ENCODE data around the gene DIP2A. TPM values are rescaled to one million over a fixed set of nuclear protein-coding genes. Genes with fewer than 3 reads are reported as not detected.

DIP2A gene
- total RNA-seq = 11.9 TPM
- 53.1 TPM for polyA plus RNA-seq
- long read RNA-seq, donor 1 = 0 reads
- long read RNA-seq, donor 2, partial matches to known transcripts = 39 of 40 reads
- long read RNA-seq, donor 2, other reads (novel, unspliced or antisense) = 0 of 40 reads
- long read RNA-seq, donor 3, full-length matches to known transcripts = 2 of 2 reads
- long read RNA-seq, donor 3, partial matches to known transcripts = 0 of 2 reads
- long read RNA-seq, donor 3, other reads (novel, unspliced or antisense) = 0 of 2 reads
- long read RNA-seq, donor 4, full-length matches to known transcripts = 3 of 3 reads
- long read RNA-seq, donor 4, partial matches to known transcripts = 0 of 3 reads
- long read RNA-seq, donor 4, other reads (novel, unspliced or antisense) = 0 of 3 reads
- long read RNA-seq, donor 5, partial matches to known transcripts = 0 of 3 reads
- long read RNA-seq, donor 5, other reads (novel, unspliced or antisense) = 0 of 3 reads
- long read RNA-seq, donor 6, partial matches to known transcripts = 0 of 2 reads
- long read RNA-seq, donor 6, other reads (novel, unspliced or antisense) = 0 of 2 reads
- long read RNA-seq, donor 7, partial matches to known transcripts = 0 of 1 reads
- long read RNA-seq, donor 7, other reads (novel, unspliced or antisense) = 0 of 1 reads
- long read RNA-seq, donor 8 = 0 reads
- long read RNA-seq, donor 9, full-length matches to known transcripts = 1 of 1 reads
- long read RNA-seq, donor 9, partial matches to known transcripts = 0 of 1 reads
- long read RNA-seq, donor 9, other reads (novel, unspliced or antisense) = 0 of 1 reads
- long read RNA-seq, donor 10, partial matches to known transcripts = 21 of 21 reads
- long read RNA-seq, donor 10, other reads (novel, unspliced or antisense) = 0 of 21 reads

GRCh38 chr21:46458315-46459023, at the start of gene DIP2A:
DIP2A (plus strand) TSS chr21:46458891; CDS start chr21:46459132, 241 bp downstream.
- Histone ChIP-seq H3K36me3 (ENCODE audit: control insufficient read depth in 2 of 2, insufficient read depth in 2 of 2, low read length in 1 of 2) (peaks cover 0 to 12% of the 10 kb centered on the region in 2 donors), H3K27ac (ENCODE audit: low read depth in 1 of 2, low read length in 1 of 2) (peak within 1 kb of the TSS; percentile 85), H3K4me1 (ENCODE audit: control insufficient read depth in 2 of 2, insufficient read depth in 2 of 2, low read length in 2 of 2) (peaks cover 13 to 28% of the 10 kb centered on the region in 2 donors), H3K9me3 (ENCODE audit: control insufficient read depth in 2 of 2, insufficient read depth in 1 of 2, low read length in 1 of 2) (no peaks in the 10 kb centered on the region), H3K4me3 (ENCODE audit: low read length in 2 of 2) (peak within 1 kb of the TSS; percentile 90 to 94), H3K27me3 (ENCODE audit: control insufficient read depth in 2 of 2, insufficient read depth in 1 of 2, low read length in 1 of 2) (no peaks in the 10 kb centered on the region)
- DNase-seq (ENCODE audit: low read depth in 6 of 9, low spot score in 9 of 9) = peak; percentile 85 to 98 (median 93)
- WGBS = under 1% methylated on average over 91 of the region's 91 CpGs

DNA sequence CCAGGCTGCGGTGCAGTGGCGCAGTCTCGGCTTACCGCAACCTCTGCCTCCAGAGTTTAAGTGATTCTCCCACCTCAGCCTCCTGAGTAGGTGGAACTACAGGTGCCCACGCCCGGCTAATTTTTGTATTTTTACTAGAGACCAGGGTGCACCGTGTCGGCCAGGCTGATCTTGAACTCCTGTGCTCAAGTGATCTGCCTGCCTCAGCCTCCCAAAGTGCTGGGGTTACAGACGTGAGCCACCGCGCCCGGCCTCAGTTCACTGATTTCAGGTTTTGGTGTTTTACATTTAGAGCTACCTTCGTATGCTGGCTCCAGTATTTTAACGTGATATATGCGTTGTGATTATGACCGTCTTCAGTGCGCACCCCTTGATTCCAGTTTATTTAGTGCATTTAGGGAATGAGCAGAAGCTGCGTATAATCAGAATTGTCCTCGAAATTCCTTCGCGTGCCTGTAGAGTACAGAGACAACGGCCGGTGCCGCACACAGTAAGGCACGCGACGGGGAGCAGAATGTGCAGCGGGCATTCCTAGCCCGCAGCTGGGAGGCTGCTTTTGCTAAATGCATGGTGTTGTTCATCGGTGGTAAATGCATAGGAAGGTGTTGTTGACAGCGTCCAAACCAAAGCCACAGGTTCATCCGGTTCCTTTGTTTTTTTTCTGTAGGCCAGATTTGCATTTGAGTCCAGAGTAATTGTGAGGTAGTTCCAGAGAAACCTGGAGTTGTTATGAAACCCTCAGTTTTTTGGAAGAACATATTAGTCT, 48.9 kb upstream of the DIP2A start:
- Histone ChIP-seq H3K4me3 (ENCODE audit: low read length in 2 of 2) (no peak overlapping the region), H3K36me3 (ENCODE audit: control insufficient read depth in 2 of 2, insufficient read depth in 2 of 2, low read length in 1 of 2) (peaks cover 24 to 39% of the 10 kb centered on the region in 2 donors), H3K9me3 (ENCODE audit: control insufficient read depth in 2 of 2, insufficient read depth in 1 of 2, low read length in 1 of 2) (no peaks in the 10 kb centered on the region), H3K4me1 (ENCODE audit: control insufficient read depth in 2 of 2, insufficient read depth in 2 of 2, low read length in 2 of 2) (no peaks in the 10 kb centered on the region), H3K27me3 (ENCODE audit: control insufficient read depth in 2 of 2, insufficient read depth in 1 of 2, low read length in 1 of 2) (no peaks in the 10 kb centered on the region), H3K27ac (ENCODE audit: low read depth in 1 of 2, low read length in 1 of 2) (no peak overlapping the region)
- WGBS = 94% methylated on average over 32 of the region's 32 CpGs
- no peak for DNase-seq (ENCODE audit: low read depth in 6 of 9, low spot score in 9 of 9)

DNA sequence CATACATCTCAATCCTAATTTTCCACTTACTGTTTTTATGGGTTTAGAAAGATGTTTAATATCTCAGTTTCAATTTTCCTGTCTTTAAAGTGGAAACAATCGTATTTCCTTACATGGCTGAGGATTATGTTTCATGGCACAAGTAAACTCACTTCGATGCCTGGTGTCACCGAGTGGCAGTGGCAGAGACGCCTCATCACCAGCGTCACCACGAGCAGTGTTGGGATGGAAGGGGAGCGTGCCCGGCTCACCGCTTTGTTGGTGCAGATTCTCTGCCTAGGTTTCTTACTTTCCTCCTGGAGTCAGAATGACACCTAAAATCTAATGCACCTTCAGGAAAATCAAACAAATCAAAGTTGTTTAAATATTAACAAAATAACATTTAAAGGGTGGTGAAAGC, 48.2 kb upstream of the DIP2A start:
- Histone ChIP-seq H3K4me1 (ENCODE audit: control insufficient read depth in 2 of 2, insufficient read depth in 2 of 2, low read length in 2 of 2) (no peaks in the 10 kb centered on the region), H3K27me3 (ENCODE audit: control insufficient read depth in 2 of 2, insufficient read depth in 1 of 2, low read length in 1 of 2) (no peaks in the 10 kb centered on the region), H3K36me3 (ENCODE audit: control insufficient read depth in 2 of 2, insufficient read depth in 2 of 2, low read length in 1 of 2) (peaks cover 24 to 41% of the 10 kb centered on the region in 2 donors), H3K4me3 (ENCODE audit: low read length in 2 of 2) (no peak overlapping the region), H3K27ac (ENCODE audit: low read depth in 1 of 2, low read length in 1 of 2) (no peak overlapping the region), H3K9me3 (ENCODE audit: control insufficient read depth in 2 of 2, insufficient read depth in 1 of 2, low read length in 1 of 2) (no peaks in the 10 kb centered on the region)
- DNase-seq (ENCODE audit: low read depth in 6 of 9, low spot score in 9 of 9) = no peak
- 99% methylated on average over 9 of the region's 9 CpGs for WGBS

- H3K36me3 ChIP-seq (ENCODE audit: control insufficient read depth in 2 of 2, insufficient read depth in 2 of 2, low read length in 1 of 2) = peaks cover 31 to 45% of the 10 kb centered on the region in 2 donors
- WGBS = 98% methylated on average over 17 of the region's 17 CpGs
Measured at GRCh38 chr21:46411236-46411635, 47.5 kb upstream of the DIP2A start.

DNA sequence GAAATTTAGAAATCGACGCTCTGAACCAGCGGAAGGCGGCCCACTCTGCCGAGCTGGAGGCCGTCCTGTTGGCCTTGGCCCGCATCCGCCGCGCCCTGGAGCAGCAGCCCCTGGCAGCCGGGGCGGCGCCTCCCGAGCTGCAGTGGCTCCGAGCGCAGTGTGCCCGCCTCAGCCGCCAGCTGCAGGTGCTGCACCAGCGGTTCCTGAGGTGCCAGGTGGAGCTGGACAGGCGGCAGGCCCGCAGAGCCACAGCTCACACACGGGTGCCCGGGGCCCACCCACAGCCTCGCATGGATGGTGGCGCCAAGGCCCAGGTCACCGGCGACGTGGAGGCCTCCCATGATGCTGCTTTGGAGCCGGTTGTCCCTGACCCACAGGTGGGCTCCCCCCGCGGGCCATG, 47.0 kb upstream of the DIP2A start:
- no peaks in the 10 kb centered on the region for H3K4me1 ChIP-seq (ENCODE audit: control insufficient read depth in 2 of 2, insufficient read depth in 2 of 2, low read length in 2 of 2)
- H3K27me3 ChIP-seq (ENCODE audit: control insufficient read depth in 2 of 2, insufficient read depth in 1 of 2, low read length in 1 of 2) = no peaks in the 10 kb centered on the region
- H3K27ac ChIP-seq (ENCODE audit: low read depth in 1 of 2, low read length in 1 of 2) = no peak overlapping the region
- H3K4me3 ChIP-seq (ENCODE audit: low read length in 2 of 2) = no peak overlapping the region
- no peaks in the 10 kb centered on the region for H3K9me3 ChIP-seq (ENCODE audit: control insufficient read depth in 2 of 2, insufficient read depth in 1 of 2, low read length in 1 of 2)
- H3K36me3 ChIP-seq (ENCODE audit: control insufficient read depth in 2 of 2, insufficient read depth in 2 of 2, low read length in 1 of 2) = peaks cover 34 to 49% of the 10 kb centered on the region in 2 donors
- no peak for DNase-seq (ENCODE audit: low read depth in 6 of 9, low spot score in 9 of 9)
- WGBS = 94% methylated on average over 31 of the region's 31 CpGs

More at GRCh38 chr21:46411236-46411635, 47.5 kb upstream of the DIP2A start:
- Histone ChIP-seq H3K4me3 (ENCODE audit: low read length in 2 of 2) (no peak overlapping the region), H3K4me1 (ENCODE audit: control insufficient read depth in 2 of 2, insufficient read depth in 2 of 2, low read length in 2 of 2) (no peaks in the 10 kb centered on the region), H3K27me3 (ENCODE audit: control insufficient read depth in 2 of 2, insufficient read depth in 1 of 2, low read length in 1 of 2) (no peaks in the 10 kb centered on the region), H3K27ac (ENCODE audit: low read depth in 1 of 2, low read length in 1 of 2) (no peak overlapping the region), H3K9me3 (ENCODE audit: control insufficient read depth in 2 of 2, insufficient read depth in 1 of 2, low read length in 1 of 2) (no peaks in the 10 kb centered on the region)
- DNase-seq (ENCODE audit: low read depth in 6 of 9, low spot score in 9 of 9) = no peak

DNA sequence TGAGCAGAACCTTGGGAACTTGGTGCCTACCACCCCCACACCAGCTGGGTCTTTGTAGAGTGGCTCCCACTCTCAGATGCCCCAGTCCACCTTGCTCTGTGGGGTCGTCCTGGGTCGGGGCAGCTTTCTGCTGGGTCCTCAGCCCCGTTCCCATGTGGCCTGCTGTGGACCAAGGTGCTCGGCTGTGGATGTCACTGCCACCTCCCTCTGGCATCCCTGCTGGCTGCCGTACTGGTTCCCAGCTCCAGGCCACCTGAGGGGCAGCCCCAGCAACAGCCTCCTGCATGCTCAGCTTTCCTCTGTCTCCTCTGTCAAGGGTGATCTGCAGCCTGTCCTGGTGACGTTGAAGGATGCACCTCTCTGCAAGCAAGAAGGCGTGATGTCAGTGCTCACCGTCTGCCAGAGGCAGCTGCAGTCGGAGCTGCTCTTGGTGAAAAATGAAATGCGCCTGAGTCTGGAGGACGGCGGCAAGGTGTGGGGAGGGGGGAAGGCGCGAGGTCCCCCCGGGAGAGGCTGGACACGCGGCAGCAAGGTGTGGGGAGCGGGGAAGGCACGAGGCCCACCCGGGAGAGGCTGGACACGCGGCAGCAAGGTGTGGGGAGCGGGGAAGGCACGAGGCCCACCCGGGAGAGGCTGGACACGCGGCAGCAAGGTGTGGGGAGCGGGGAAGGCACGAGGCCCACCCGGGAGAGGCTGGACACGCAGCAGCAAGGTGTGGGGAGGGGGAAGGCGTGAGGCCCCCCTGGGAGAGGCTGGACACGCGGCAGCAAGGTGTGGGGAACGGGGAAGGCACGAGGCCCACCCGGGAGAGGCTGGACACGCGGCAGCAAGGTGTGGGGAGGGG, 45.9 kb upstream of the DIP2A start:
- Histone ChIP-seq H3K4me1 (ENCODE audit: control insufficient read depth in 2 of 2, insufficient read depth in 2 of 2, low read length in 2 of 2) (no peaks in the 10 kb centered on the region), H3K27me3 (ENCODE audit: control insufficient read depth in 2 of 2, insufficient read depth in 1 of 2, low read length in 1 of 2) (no peaks in the 10 kb centered on the region), H3K4me3 (ENCODE audit: low read length in 2 of 2) (no peak overlapping the region), H3K9me3 (ENCODE audit: control insufficient read depth in 2 of 2, insufficient read depth in 1 of 2, low read length in 1 of 2) (no peaks in the 10 kb centered on the region), H3K27ac (ENCODE audit: low read depth in 1 of 2, low read length in 1 of 2) (no peak overlapping the region), H3K36me3 (ENCODE audit: control insufficient read depth in 2 of 2, insufficient read depth in 2 of 2, low read length in 1 of 2) (peaks cover 34 to 52% of the 10 kb centered on the region in 2 donors)
- 93% methylated on average over 35 of the region's 39 CpGs for WGBS
- no peak for DNase-seq (ENCODE audit: low read depth in 6 of 9, low spot score in 9 of 9)

- H3K4me3 ChIP-seq (ENCODE audit: low read length in 2 of 2) = no peak overlapping the region
- H3K27ac ChIP-seq (ENCODE audit: low read depth in 1 of 2, low read length in 1 of 2) = peak overlapping the region in 1 of 2 donors; percentile 25
- peaks cover 39 to 54% of the 10 kb centered on the region in 2 donors for H3K36me3 ChIP-seq (ENCODE audit: control insufficient read depth in 2 of 2, insufficient read depth in 2 of 2, low read length in 1 of 2)
- WGBS = 89% methylated on average over 9 of the region's 9 CpGs
- H3K4me1 ChIP-seq (ENCODE audit: control insufficient read depth in 2 of 2, insufficient read depth in 2 of 2, low read length in 2 of 2) = no peaks in the 10 kb centered on the region
- no peaks in the 10 kb centered on the region for H3K9me3 ChIP-seq (ENCODE audit: control insufficient read depth in 2 of 2, insufficient read depth in 1 of 2, low read length in 1 of 2)
- H3K27me3 ChIP-seq (ENCODE audit: control insufficient read depth in 2 of 2, insufficient read depth in 1 of 2, low read length in 1 of 2) = no peaks in the 10 kb centered on the region
- no peak for DNase-seq (ENCODE audit: low read depth in 6 of 9, low spot score in 9 of 9)
Measured at GRCh38 chr21:46413365-46413696, 45.4 kb upstream of the DIP2A start.

DNA sequence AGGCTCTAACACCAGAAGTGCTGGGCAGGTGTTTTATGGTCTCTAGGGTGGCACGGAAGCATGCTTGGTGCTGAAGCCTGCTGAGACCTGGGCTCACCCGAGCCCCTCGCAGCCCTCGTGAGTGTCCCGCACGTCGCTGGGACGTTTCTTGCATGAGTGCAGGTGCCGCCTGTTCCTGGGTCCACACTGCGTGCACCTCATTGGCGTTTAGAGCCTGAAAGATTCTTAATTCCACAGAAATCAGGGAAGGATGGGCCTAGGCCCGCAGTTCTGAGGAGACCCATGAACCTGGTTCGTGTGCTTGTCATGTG, 43.8 kb upstream of the DIP2A start:
- no peaks in the 10 kb centered on the region for H3K4me1 ChIP-seq (ENCODE audit: control insufficient read depth in 2 of 2, insufficient read depth in 2 of 2, low read length in 2 of 2)
- no peaks in the 10 kb centered on the region for H3K9me3 ChIP-seq (ENCODE audit: control insufficient read depth in 2 of 2, insufficient read depth in 1 of 2, low read length in 1 of 2)
- H3K4me3 ChIP-seq (ENCODE audit: low read length in 2 of 2) = no peak overlapping the region
- H3K27me3 ChIP-seq (ENCODE audit: control insufficient read depth in 2 of 2, insufficient read depth in 1 of 2, low read length in 1 of 2) = no peaks in the 10 kb centered on the region
- H3K27ac ChIP-seq (ENCODE audit: low read depth in 1 of 2, low read length in 1 of 2) = no peak overlapping the region
- DNase-seq (ENCODE audit: low read depth in 6 of 9, low spot score in 9 of 9) = no peak
- WGBS = 98% methylated on average over 13 of the region's 13 CpGs
- H3K36me3 ChIP-seq (ENCODE audit: control insufficient read depth in 2 of 2, insufficient read depth in 2 of 2, low read length in 1 of 2) = peaks cover 47 to 64% of the 10 kb centered on the region in 2 donors
